Measurements from ENCODE around the gene HACD2. TPM values are rescaled to one million over a fixed set of nuclear protein-coding genes. Genes with fewer than 3 reads are reported as not detected.

The HACD2 gene
- polyA plus RNA-seq, 1 of the 3 experiments (the other 2 are of a cell fraction): 13.8 TPM

DNA sequence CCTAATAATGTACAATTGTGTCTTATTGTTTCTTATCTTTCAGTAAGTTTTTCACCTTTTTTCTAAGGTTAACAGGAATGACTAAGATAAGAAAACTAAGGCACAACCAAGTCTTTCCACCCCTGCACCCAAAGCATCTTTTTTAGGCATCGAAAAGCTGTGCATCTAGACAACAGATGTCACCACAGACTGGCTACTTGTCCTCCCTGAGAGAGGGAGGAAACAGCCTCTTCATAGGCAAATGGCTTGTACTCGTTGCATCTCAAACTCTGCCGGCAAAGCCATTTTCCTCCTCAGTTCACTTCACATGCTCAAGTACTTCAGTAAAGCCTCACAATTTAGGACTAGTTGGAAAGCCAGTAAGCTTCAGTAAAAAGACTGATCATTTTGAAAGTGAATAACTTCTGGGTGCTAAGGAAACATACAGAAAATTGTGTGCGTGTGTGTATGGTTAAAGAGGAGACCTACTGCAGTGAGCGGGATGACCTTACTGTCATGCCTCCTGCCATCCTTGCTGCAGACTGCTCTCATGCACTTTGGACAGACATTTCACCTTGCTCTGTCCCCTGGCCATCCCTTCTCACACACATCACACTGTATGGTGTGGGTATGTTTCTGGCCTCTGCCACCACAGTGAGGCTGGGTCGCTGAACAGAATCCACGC, 36.5 kb upstream of the HACD2 start:
- no peak overlapping the region for H3K4me3 ChIP-seq (ENCODE audit: low read depth in 2 of 2, low read length in 1 of 2)
- H3K27ac ChIP-seq (ENCODE audit: low read depth in 2 of 2, low read length in 1 of 2): no peak overlapping the region
- H3K9me2 ChIP-seq: no peaks in the 10 kb centered on the region
- H3K4me1 ChIP-seq (ENCODE audit: control insufficient read depth in 1 of 2, insufficient read depth in 2 of 2, low read depth in 1 of 2, low read length in 1 of 2): peaks cover 8 to 27% of the 10 kb centered on the region in 2 experiments; a peak in 3 of 4 replicates
- WGBS (ENCODE audit: low lambda C conversion rate): 95% methylated on average over 7 of the region's 7 CpGs
- peaks cover 76 to 87% of the 10 kb centered on the region in 2 experiments for H3K36me3 ChIP-seq (replicated peaks in 1 of 2; ENCODE audit: control insufficient read depth in 1 of 2, insufficient read depth in 2 of 2, low read length in 1 of 2)
- no peak overlapping the region for H2AFZ ChIP-seq (ENCODE audit: low read depth)
- no peaks in the 10 kb centered on the region for H3K27me3 ChIP-seq (ENCODE audit: insufficient read depth)
- no peak overlapping the region for H3K4me2 ChIP-seq
- CTCF ChIA-PET: interaction anchor here (2.4 kb wide), 1 partner anchor 31 kb away, joined by 9 read pairs; no protein-coding TSS in a partner anchor
- no peak overlapping the region for H3K9ac ChIP-seq
- TF ChIP-seq EP300 (IDR thresholded peaks at IDR 0.05; ENCODE audit: borderline replicate concordance in 1 of 2, low read depth in 1 of 2, low read length in 1 of 2) (no peak), POLR2AphosphoS5 (IDR thresholded peaks at IDR 0.05; ENCODE audit: low read depth, low read length) (no peak), NRF1 (IDR thresholded peaks at IDR 0.05; ENCODE audit: low read depth, low read length) (no peak), TCF12 (IDR thresholded peaks at IDR 0.05) (no peak), RCOR1 (IDR thresholded peaks at IDR 0.05; ENCODE audit: low read length) (no peak), JUND (IDR thresholded peaks at IDR 0.05) (no peak), EZH2phosphoT487 (IDR thresholded peaks at IDR 0.05; ENCODE audit: borderline replicate concordance, low read depth) (no peak), YY1 (IDR thresholded peaks at IDR 0.05; ENCODE audit: low read depth) (no peak), RAD21 (IDR thresholded peaks at IDR 0.05; ENCODE audit: low read length) (no peak), SIN3A (IDR thresholded peaks at IDR 0.05; ENCODE audit: borderline replicate concordance, low read depth, low read length) (no peak), FOXJ3 (CRISPR knock-in tag; IDR thresholded peaks at IDR 0.05) (no peak)
- TF ChIP-seq, protein P1, sequence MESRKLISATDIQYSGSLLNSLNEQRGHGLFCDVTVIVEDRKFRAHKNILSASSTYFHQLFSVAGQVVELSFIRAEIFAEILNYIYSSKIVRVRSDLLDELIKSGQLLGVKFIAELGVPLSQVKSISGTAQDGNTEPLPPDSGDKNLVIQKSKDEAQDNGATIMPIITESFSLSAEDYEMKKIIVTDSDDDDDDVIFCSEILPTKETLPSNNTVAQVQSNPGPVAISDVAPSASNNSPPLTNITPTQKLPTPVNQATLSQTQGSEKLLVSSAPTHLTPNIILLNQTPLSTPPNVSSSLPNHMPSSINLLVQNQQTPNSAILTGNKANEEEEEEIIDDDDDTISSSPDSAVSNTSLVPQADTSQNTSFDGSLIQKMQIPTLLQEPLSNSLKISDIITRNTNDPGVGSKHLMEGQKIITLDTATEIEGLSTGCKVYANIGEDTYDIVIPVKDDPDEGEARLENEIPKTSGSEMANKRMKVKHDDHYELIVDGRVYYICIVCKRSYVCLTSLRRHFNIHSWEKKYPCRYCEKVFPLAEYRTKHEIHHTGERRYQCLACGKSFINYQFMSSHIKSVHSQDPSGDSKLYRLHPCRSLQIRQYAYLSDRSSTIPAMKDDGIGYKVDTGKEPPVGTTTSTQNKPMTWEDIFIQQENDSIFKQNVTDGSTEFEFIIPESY (IDR thresholded peaks at IDR 0.05; ENCODE audit: borderline replicate concordance, low read depth): no peak
- TF ChIP-seq, protein P2, sequence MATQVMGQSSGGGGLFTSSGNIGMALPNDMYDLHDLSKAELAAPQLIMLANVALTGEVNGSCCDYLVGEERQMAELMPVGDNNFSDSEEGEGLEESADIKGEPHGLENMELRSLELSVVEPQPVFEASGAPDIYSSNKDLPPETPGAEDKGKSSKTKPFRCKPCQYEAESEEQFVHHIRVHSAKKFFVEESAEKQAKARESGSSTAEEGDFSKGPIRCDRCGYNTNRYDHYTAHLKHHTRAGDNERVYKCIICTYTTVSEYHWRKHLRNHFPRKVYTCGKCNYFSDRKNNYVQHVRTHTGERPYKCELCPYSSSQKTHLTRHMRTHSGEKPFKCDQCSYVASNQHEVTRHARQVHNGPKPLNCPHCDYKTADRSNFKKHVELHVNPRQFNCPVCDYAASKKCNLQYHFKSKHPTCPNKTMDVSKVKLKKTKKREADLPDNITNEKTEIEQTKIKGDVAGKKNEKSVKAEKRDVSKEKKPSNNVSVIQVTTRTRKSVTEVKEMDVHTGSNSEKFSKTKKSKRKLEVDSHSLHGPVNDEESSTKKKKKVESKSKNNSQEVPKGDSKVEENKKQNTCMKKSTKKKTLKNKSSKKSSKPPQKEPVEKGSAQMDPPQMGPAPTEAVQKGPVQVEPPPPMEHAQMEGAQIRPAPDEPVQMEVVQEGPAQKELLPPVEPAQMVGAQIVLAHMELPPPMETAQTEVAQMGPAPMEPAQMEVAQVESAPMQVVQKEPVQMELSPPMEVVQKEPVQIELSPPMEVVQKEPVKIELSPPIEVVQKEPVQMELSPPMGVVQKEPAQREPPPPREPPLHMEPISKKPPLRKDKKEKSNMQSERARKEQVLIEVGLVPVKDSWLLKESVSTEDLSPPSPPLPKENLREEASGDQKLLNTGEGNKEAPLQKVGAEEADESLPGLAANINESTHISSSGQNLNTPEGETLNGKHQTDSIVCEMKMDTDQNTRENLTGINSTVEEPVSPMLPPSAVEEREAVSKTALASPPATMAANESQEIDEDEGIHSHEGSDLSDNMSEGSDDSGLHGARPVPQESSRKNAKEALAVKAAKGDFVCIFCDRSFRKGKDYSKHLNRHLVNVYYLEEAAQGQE (IDR thresholded peaks at IDR 0.05; ENCODE audit: low read depth, low read length): no peak
- TF ChIP-seq, protein P3, sequence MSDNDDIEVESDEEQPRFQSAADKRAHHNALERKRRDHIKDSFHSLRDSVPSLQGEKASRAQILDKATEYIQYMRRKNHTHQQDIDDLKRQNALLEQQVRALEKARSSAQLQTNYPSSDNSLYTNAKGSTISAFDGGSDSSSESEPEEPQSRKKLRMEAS (IDR thresholded peaks at IDR 0.05; ENCODE audit: low read depth): no peak
- TF ChIP-seq, protein P4, sequence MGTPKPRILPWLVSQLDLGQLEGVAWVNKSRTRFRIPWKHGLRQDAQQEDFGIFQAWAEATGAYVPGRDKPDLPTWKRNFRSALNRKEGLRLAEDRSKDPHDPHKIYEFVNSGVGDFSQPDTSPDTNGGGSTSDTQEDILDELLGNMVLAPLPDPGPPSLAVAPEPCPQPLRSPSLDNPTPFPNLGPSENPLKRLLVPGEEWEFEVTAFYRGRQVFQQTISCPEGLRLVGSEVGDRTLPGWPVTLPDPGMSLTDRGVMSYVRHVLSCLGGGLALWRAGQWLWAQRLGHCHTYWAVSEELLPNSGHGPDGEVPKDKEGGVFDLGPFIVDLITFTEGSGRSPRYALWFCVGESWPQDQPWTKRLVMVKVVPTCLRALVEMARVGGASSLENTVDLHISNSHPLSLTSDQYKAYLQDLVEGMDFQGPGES (IDR thresholded peaks at IDR 0.05; ENCODE audit: low read depth, low read length): no peak
- TF ChIP-seq, protein P5, sequence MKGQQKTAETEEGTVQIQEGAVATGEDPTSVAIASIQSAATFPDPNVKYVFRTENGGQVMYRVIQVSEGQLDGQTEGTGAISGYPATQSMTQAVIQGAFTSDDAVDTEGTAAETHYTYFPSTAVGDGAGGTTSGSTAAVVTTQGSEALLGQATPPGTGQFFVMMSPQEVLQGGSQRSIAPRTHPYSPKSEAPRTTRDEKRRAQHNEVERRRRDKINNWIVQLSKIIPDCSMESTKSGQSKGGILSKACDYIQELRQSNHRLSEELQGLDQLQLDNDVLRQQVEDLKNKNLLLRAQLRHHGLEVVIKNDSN (IDR thresholded peaks at IDR 0.05; ENCODE audit: borderline replicate concordance, low read depth): no peak
- H4K20me1 ChIP-seq (ENCODE audit: insufficient read depth): peaks cover 4% of the 10 kb centered on the region; the same call in 1 of the 2 replicates
- H3F3A ChIP-seq (replicated peaks; ENCODE audit: insufficient read depth): peaks cover 21% of the 10 kb centered on the region
- H3K79me2 ChIP-seq (ENCODE audit: insufficient read depth): no peaks in the 10 kb centered on the region; the same call in 1 of the 2 replicates
- POLR2A ChIA-PET: no interaction called here
- no peaks in the 10 kb centered on the region for H3K9me3 ChIP-seq
- DNase-seq: no peak

All from SK-N-SH (cell line).